DMS 273 treated with DMSO at 0.1 percent for 48 hours (cell line): ENCODE data around the gene PRPH.
A peak's percentile ranks its signal among the peaks of the same experiment; 100 is the strongest.
"Not testable (repeated sequence)": the region's sequence is repeated elsewhere in the genome, so short reads cannot be mapped to it uniquely, and the experiment has no call there.

ENCODE experiments used
- DNase-seq: peaks from one replicate; lab custom pipeline; 2025; lab: John Stamatoyannopoulos, UW

The PRPH gene

DNA sequence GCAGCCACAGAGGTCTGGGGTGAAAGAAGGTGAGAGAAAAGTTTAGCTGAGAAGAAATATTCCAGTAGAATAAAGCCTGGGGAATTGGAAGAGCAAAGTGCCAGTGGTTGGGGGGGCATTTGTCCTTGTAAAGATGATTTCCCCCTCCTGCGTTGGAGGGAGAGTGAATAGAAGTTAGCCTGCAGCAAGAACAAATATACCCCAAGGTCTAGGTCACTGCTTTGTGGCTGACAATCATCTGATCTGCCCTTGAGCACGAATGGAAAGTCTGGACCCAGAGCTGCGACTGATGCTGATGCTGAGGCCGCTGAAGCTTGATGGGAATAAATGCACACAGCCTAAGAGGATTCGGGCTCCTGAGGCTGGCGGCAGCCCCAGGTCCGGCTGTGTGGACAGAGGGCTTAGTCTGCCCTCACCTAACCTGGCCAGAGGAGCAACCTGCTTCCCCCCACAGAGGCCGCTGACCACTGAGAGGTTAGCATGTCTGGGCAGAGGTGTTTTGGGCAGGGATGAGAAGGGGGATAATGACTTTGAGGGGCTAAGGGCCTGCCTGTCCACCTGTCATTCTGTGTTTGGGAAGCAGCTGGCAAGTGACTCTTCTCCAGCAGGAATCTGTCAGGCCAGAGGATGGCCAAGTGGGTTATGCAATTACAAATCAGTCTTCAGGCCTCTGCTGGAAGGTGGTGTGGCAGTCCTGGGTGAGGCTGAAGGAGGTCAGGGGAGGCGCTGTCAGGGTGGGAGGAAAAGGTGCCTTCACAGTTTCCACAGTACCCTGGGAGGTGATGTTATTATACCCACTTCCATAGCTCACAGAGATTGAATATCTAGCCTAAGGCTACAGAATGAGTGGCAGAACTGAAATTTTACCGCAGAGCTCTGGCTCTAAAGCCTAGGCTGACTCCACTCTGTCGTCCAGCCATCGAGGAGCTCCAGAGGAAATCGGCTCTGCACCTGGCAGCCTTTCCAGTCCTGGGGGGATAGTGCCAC, 18.4 kb upstream of the PRPH start:
- DNase-seq, result no peak

GRCh38 chr12:49277466-49277865, 17.5 kb upstream of the PRPH start:
- no peak for DNase-seq

DNA sequence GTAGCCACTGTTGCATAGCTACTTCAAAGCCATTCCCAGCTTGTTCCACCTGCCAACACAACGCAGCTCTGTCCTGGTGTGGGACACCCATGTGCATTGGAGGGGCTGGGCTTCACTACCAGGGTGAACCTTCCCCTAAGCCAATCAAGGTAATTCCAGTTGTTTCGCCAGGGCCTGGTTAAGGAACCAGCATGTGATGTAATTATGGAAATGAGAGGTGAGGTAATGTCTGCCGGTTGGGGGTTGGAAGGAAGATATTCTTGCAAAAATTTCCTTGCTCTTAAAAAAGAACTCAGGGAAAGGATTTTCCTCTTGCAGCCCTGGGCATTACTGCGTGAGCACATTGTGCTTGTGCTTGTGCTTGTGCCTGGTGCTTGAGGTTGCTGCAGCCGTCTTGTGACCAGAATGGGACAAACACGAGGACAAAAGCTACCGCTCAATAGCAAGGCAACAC, 15.2 kb upstream of the PRPH start:
- peak; percentile 21 for DNase-seq

DNA sequence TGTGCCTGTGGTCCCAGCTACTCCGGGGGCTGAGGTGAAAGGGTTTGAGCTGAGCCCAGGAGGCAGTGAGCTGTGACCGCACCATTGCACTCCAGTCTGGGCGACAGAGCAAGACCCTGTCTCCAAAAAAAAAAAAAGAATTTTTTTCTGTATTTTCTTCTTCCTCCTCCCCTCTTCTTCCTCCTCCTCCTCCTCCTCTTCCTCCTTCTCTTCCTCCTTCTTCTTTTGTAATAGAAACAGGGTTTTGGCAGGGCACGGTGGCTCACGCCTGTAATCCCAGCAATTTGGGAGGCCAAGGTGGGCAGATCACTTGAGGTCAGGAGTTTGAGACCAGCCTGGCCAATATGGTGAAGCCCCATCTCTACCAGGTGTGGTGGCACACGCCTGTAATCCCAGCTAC, 14.4 kb upstream of the PRPH start:
- not testable (repeated sequence) for DNase-seq

GRCh38 chr12:49282302-49282701, 12.6 kb upstream of the PRPH start:
- no peak for DNase-seq

GRCh38 chr12:49282740-49283375, 12.1 kb upstream of the PRPH start:
- not testable (repeated sequence) for DNase-seq

- DNase-seq, result no peak
Observed at GRCh38 chr12:49283541-49284429, 11.2 kb upstream of the PRPH start.

DNA sequence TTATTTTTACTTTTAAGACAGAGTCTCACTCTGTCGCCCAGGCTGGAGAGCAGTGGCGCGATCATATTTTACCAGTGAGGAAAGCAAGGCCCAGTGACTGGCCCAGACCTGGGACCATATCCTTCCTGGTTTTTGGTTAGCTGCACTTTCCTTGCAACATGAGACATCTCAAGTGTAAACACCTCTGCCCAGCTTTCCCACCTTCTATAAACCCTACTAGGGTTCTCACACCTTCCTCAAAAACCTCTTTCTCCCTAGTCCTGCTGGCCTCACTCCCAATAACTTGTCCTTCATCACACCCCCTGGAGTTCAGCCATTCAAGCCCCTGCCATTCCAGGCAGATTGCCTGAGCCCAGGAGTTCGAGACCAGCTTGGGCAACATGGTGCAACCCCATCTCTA, 10.3 kb upstream of the PRPH start:
- no peak for DNase-seq

GRCh38 chr12:49287876-49288275, 7.1 kb upstream of the PRPH start:
- no peak for DNase-seq

GRCh38 chr12:49288412-49288853, 6.5 kb upstream of the PRPH start:
- no peak for DNase-seq

GRCh38 chr12:49288922-49289555, 5.9 kb upstream of the PRPH start:
- no peak for DNase-seq

DNA sequence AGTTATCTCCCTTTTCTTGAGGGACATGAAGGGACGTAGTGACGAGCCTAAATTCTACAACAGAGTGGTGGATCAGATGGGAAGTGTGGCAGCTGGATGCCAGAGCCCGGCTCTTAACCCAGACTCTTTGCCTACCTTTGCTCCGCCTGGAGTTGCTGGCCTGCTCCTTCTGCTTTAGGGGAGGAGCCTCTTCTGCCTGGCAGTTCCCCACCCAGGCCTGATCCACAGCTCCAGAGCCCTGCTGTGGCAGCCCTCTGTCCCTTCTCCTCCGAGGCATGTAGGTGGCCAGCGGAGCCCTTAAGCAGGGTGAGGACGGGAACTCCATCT, 2.3 kb upstream of the PRPH start:
- peak; percentile 71 for DNase-seq

DNA sequence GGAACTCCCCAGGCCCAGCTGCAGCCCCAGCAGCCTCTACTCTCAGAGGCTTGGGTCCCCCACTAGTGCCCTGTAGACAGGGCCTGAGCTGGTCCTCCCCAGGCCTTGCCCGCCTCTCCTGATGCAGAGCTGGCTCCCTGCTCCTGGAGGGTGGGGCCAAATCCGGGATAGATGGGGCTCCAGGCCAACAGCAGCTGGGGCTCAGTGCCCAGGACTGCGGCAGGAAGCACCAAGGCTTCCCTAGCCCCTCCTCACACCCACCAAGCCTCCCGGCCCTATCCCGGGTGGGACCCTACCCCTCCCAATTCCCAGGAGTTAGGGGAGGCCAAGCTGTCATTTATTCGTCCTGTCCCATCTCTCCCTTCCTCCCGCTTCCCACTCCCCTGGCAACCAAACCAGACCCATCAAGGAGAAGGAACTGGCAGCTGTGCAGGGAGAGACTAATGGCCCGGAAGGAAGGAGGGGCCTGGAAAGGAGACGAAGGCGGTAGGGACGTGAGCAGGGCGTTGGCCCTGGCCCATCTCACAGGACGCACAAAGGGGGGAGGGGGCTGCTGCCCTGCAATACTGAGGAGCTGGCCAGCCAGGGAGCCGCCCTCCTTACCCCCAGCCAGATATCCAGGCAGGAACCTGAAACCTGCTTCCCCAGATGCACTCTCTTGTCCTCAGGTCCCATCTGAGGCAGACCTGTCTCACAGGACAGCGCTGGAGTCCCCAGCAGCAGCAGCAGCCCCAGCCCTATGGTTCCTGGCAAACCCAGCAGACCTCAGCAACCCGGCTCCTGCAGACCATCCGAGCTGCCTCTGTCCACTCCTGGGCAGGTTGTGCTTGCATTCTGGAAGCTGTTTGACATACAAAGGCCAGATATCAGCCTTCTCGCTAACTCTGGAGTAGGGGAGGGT, 1.6 kb upstream of the PRPH start:
- peak; percentile 78 for DNase-seq

GRCh38 chr12:49294086-49294803, 702 bp upstream of the PRPH start:
- DNase-seq, result no peak

DNA sequence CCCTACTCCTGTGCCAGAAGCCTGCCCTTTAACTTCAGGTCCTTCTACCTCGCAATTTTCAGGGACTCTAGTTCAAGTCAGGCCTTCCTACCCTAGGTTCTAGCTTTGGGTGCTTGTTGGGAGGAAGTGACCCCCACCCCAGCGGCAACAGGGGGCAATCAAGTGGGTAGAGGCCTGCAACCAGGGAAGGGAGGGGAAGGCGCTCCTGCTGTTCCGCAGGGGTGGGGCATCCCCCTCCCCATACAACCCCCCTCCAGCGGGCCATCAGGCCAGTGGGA, 204 bp upstream of the PRPH start:
- DNase-seq, result no peak

DNA sequence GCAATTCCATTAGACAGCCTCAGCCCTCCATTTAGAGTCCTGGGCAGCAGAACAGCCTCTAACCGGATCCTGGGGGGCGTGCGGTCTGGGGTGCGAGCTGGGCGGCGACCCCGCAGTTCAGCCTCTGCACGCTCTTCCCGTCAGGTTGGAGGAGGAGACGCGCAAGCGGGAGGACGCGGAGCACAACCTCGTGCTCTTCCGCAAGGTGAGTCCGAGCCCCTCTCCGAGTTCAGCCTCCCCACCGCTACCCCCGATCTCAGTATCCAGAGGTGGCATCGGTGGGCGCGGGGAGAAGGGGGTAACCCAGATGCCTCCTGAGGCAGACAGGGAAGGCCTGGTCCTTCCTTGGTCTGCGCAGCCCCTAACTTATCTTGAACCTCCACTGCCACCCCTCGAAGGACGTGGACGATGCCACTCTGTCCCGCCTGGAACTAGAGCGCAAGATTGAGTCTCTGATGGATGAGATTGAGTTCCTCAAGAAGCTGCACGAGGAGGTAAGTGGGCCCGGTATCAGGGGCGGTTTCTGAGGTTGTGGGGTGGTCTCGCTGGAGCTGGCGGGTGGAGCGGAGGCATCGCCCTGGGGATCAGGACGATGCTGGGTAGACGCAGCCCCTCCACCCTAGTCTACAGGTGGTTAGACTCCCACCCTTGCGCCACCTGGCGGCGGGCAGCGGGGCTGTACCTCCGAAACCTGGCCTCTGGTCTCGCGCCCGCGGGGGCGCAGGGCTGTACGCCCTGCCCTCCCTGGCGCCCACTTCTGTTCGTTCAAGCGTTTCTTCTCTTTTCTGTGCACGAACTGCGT, 1.3 kb downstream of the PRPH start:
- no peak for DNase-seq

GRCh38 chr12:49296836-49297694, 2.1 kb downstream of the PRPH start:
- DNase-seq, result peak; percentile 34

GRCh38 chr12:49297695-49298060, 2.7 kb downstream of the PRPH start:
- DNase-seq, result no peak

DNA sequence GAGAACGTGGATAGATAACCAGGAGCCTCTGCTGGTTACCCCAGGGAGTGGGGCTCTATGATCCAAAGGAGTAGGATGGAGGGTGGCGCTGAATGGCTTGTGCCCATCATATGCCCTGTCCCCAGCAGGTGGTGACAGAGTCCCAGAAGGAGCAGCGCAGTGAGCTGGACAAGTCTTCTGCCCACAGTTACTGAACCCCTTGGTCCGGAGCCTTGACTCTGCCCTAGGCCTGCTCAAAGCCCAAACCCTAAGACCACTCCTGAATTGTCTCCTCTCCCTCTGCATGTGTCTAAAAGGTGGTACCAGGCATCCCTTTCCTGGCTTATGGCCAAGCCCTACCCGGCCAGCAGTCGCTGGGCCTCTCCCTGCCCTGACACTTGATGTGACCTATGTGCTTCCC, 3.2 kb downstream of the PRPH start:
- no peak for DNase-seq
